ENCODE results near the gene ABLIM1.

Gene ABLIM1

GRCh38 chr10:114542373-114542772 is 115.7 kb downstream of the ABLIM1 start:
- no peak for DNase-seq

- DNase-seq = no peak
These were observed 116.3 kb downstream of the ABLIM1 start for GRCh38 chr10:114541797-114542160.

- no peak for DNase-seq
These were observed 116.8 kb downstream of the ABLIM1 start for GRCh38 chr10:114541081-114541796.

- no peak for DNase-seq
These were observed 117.8 kb downstream of the ABLIM1 start for GRCh38 chr10:114540236-114540635.

GRCh38 chr10:114539623-114540022 is 118.5 kb downstream of the ABLIM1 start:
- DNase-seq = no peak

GRCh38 chr10:114538181-114538906 is 119.7 kb downstream of the ABLIM1 start:
- no peak for DNase-seq

GRCh38 chr10:114537736-114538135 is 120.3 kb downstream of the ABLIM1 start:
- DNase-seq = no peak

GRCh38 chr10:114534571-114534981 is 123.5 kb downstream of the ABLIM1 start:
- no peak for DNase-seq

- DNase-seq = no peak
These were observed 125.8 kb downstream of the ABLIM1 start for GRCh38 chr10:114532226-114532625.

GRCh38 chr10:114526504-114527238 is 131.4 kb downstream of the ABLIM1 start:
- DNase-seq = peak; percentile 9 to 27

GRCh38 chr10:114526126-114526503 is 132.0 kb downstream of the ABLIM1 start:
- no peak for DNase-seq

GRCh38 chr10:114525368-114525949 is 132.6 kb downstream of the ABLIM1 start:
- DNase-seq = no peak

- DNase-seq = no peak
These were observed 134.2 kb downstream of the ABLIM1 start for GRCh38 chr10:114523876-114524275.

- no peak for DNase-seq
These were observed 136.8 kb downstream of the ABLIM1 start for GRCh38 chr10:114521255-114521654.

- peak; percentile 61 to 85 for DNase-seq
These were observed 137.6 kb downstream of the ABLIM1 start for GRCh38 chr10:114520453-114520852.

- no peak for DNase-seq
These were observed 138.2 kb downstream of the ABLIM1 start for GRCh38 chr10:114519756-114520293.

- no peak for DNase-seq
These were observed 138.8 kb downstream of the ABLIM1 start for GRCh38 chr10:114519306-114519669.

GRCh38 chr10:114518401-114519305 is 139.4 kb downstream of the ABLIM1 start:
- DNase-seq = peak in 1 of 2 donors; percentile 3

GRCh38 chr10:114517368-114518250 is 140.5 kb downstream of the ABLIM1 start:
- no peak for DNase-seq

GRCh38 chr10:114516356-114516755 is 141.7 kb downstream of the ABLIM1 start:
- no peak for DNase-seq

- DNase-seq = no peak
These were observed 142.7 kb downstream of the ABLIM1 start for GRCh38 chr10:114515298-114515914.

All from inflammatory macrophage treated with lipopolysaccharide for 1 hour (primary cell).